ENCODE measurements around the gene RIPOR3.
"Not testable (repeated sequence)": the region's sequence is repeated elsewhere in the genome, so short reads cannot be mapped to it uniquely, and the experiment has no call there.

Gene RIPOR3

GRCh38 chr20:50554694-50555579, 136.4 kb downstream of the RIPOR3 start:
- DNase-seq (ENCODE audit: low read depth in 2 of 2), result no peak

- no peak for DNase-seq (ENCODE audit: low read depth in 2 of 2)
These were observed 138.4 kb downstream of the RIPOR3 start for GRCh38 chr20:50552979-50553378.

- no peak for DNase-seq (ENCODE audit: low read depth in 2 of 2)
These were observed 140.1 kb downstream of the RIPOR3 start for GRCh38 chr20:50551288-50551687.

GRCh38 chr20:50550531-50550930, 140.8 kb downstream of the RIPOR3 start:
- DNase-seq (ENCODE audit: low read depth in 2 of 2), result no peak

- DNase-seq (ENCODE audit: low read depth in 2 of 2), result no peak
These were observed 142.9 kb downstream of the RIPOR3 start for GRCh38 chr20:50548396-50548795.

GRCh38 chr20:50547964-50548363, 143.4 kb downstream of the RIPOR3 start:
- no peak for DNase-seq (ENCODE audit: low read depth in 2 of 2)

- no peak for DNase-seq (ENCODE audit: low read depth in 2 of 2)
These were observed 144.5 kb downstream of the RIPOR3 start for GRCh38 chr20:50546729-50547314.

- no peak for DNase-seq (ENCODE audit: low read depth in 2 of 2)
These were observed 146.2 kb downstream of the RIPOR3 start for GRCh38 chr20:50545126-50545525.

- DNase-seq (ENCODE audit: low read depth in 2 of 2), result no peak
These were observed 148.0 kb downstream of the RIPOR3 start for GRCh38 chr20:50543326-50543725.

GRCh38 chr20:50541606-50542041, 149.7 kb downstream of the RIPOR3 start:
- DNase-seq (ENCODE audit: low read depth in 2 of 2), result no peak

- DNase-seq (ENCODE audit: low read depth in 2 of 2), result no peak
These were observed 150.4 kb downstream of the RIPOR3 start for GRCh38 chr20:50540620-50541605.

GRCh38 chr20:50539798-50540197, 151.5 kb downstream of the RIPOR3 start:
- not testable (repeated sequence) for DNase-seq (ENCODE audit: low read depth in 2 of 2)

GRCh38 chr20:50538276-50538675, 153.1 kb downstream of the RIPOR3 start:
- no peak for DNase-seq (ENCODE audit: low read depth in 2 of 2)

GRCh38 chr20:50537546-50538201, 153.7 kb downstream of the RIPOR3 start:
- DNase-seq (ENCODE audit: low read depth in 2 of 2), result no peak

GRCh38 chr20:50536333-50536732, 155.0 kb downstream of the RIPOR3 start:
- no peak for DNase-seq (ENCODE audit: low read depth in 2 of 2)

Measured in stimulated activated CD8-positive, alpha-beta memory T cell treated with anti-CD3 and anti-CD28 coated beads, Interleukin-15, amount 100 ng/mL, for 4 hours (primary cell).